Endothelial cell of umbilical vein (primary cell): ENCODE data around the gene CHD5. TPM values are rescaled to one million over a fixed set of nuclear protein-coding genes. Genes with fewer than 3 reads are reported as not detected.

Experiments
- BruUV-seq: library from RNA; stranded (reverse); fragments of 400-500 nt; replicated peaks from 2 replicates; lab custom pipeline; 2021; lab: Mats Ljungman, UMichigan
- CTCF ChIA-PET: fragments of 300-600, 350-600 bp; sonication (Branson Sonifier 250); formaldehyde crosslinking; loops from one replicate; lab custom pipeline; 2021; ENCODE audit warnings: antibody characterized with exemption, inconsistent platforms; lab: Charles Lee
- POLR2A ChIA-PET: fragments of 300-600, 350-600 bp; sonication (Branson Sonifier 250); formaldehyde crosslinking; loops from one replicate; lab custom pipeline; 2021; ENCODE audit warnings: antibody characterized with exemption, inconsistent platforms; lab: Charles Lee
- DNase-seq: peaks from one replicate; pipeline ENCODE4 v3.0.0-alpha.2; 2011; ENCODE audit warnings: low read depth, low spot score
- FAIRE-seq: peaks from 2 replicates; lab custom pipeline; 2011; peaks lifted over from hg19 to GRCh38; lab: Jason Lieb, UNC
- H2AFZ ChIP-seq: 2 replicates; pipeline ENCODE4 v1.6.0; 2012; ENCODE audit warnings: low read depth, low read length, control low read depth, inconsistent platforms
- H3K27ac ChIP-seq: 2 replicates; pipeline ENCODE4 v1.5.1; 2011; ENCODE audit warnings: low read depth, mild to moderate bottlenecking, control low read depth, low read length, moderate library complexity; ENCODE audit not compliant: insufficient read depth
- H3K27me3 ChIP-seq, 2 experiments: 2 replicates each; pipeline versions ENCODE4 v1.6.0 to v1.6.1; 2011; ENCODE audit warnings: low read length in 2 of 2, mixed read lengths in 1 of 2; ENCODE audit not compliant: control insufficient read depth in 2 of 2, insufficient read depth in 2 of 2
- H3K36me3 ChIP-seq, 2 experiments: 2 replicates in 1 of 2; 3 replicates in 1 of 2; pipeline ENCODE4 v1.5.1; 2011; ENCODE audit warnings: low read length in 2 of 2, mild to moderate bottlenecking in 1 of 2, moderate library complexity in 1 of 2; ENCODE audit not compliant: control insufficient read depth in 2 of 2, insufficient read depth in 2 of 2; ENCODE audit errors: extremely low read depth in 1 of 2
- H3K4me1 ChIP-seq: 3 replicates; pipeline ENCODE4 v1.5.1; 2011; ENCODE audit warnings: mild to moderate bottlenecking, low read length; ENCODE audit not compliant: control insufficient read depth, insufficient read depth; ENCODE audit errors: extremely low read depth
- H3K4me2 ChIP-seq: 2 replicates; pipeline ENCODE4 v1.6.1; 2011; ENCODE audit warnings: low read length, control low read depth, mixed read lengths; ENCODE audit not compliant: insufficient read depth
- H3K4me3 ChIP-seq, 3 experiments: fragments of 200-600 bp in 1 of 3; sonication (generic), shearing (Covaris generic) in 1 of 3; replicated peaks in 1 of 3; 2 replicates each; pipeline ENCODE4 v1.5.1; 2011 to 2016; ENCODE audit warnings: control low read depth in 3 of 3, low read length in 3 of 3, mild to moderate bottlenecking in 2 of 3, inconsistent platforms in 1 of 3, low read depth in 1 of 3, moderate library complexity in 1 of 3; ENCODE audit not compliant: insufficient read depth in 1 of 3
- H3K79me2 ChIP-seq: 2 replicates; pipeline ENCODE4 v1.6.0; 2012; ENCODE audit warnings: low read length, inconsistent platforms; ENCODE audit not compliant: control insufficient read depth, insufficient read depth
- H3K9ac ChIP-seq: replicated peaks from 2 replicates; pipeline ENCODE3; 2011; ENCODE audit warnings: low read length, control low read depth; ENCODE audit not compliant: insufficient read depth; ENCODE audit errors: extremely low read depth
- H3K9me1 ChIP-seq: replicated peaks from 3 replicates; pipeline ENCODE4 v1.6.0; 2011; ENCODE audit warnings: mild to moderate bottlenecking, low read length; ENCODE audit not compliant: control insufficient read depth, insufficient read depth; ENCODE audit errors: extremely low read depth
- H3K9me3 ChIP-seq: replicated peaks from 2 replicates; pipeline ENCODE4 v1.5.1; 2012; ENCODE audit warnings: low read length, inconsistent platforms; ENCODE audit not compliant: control insufficient read depth, insufficient read depth
- H4K20me1 ChIP-seq: replicated peaks from 2 replicates; pipeline ENCODE3; 2011; ENCODE audit warnings: mild to moderate bottlenecking, low read length; ENCODE audit not compliant: control insufficient read depth, insufficient read depth; ENCODE audit errors: extremely low read depth
- EZH2 ChIP-seq: IDR thresholded peaks from 2 replicates; pipeline ENCODE4 v1.6.1; 2012; ENCODE audit warnings: borderline replicate concordance, low read depth, mild to moderate bottlenecking, moderate library complexity, low read length, inconsistent platforms; ENCODE audit not compliant: severe bottlenecking
- FOS ChIP-seq: IDR thresholded peaks from 2 replicates; pipeline ENCODE4 v1.6.1; 2011; ENCODE audit warnings: mild to moderate bottlenecking, low read length, moderate library complexity, borderline replicate concordance; ENCODE audit not compliant: insufficient read depth
- JUN ChIP-seq: IDR thresholded peaks from 2 replicates; pipeline ENCODE4 v1.6.1; 2011; ENCODE audit warnings: borderline replicate concordance, low read depth; ENCODE audit not compliant: insufficient read length, insufficient read depth
- POLR2A ChIP-seq: IDR thresholded peaks from 2 replicates; pipeline ENCODE4 v1.6.1; 2012; ENCODE audit warnings: low read depth, mild to moderate bottlenecking, control low read depth, low read length
- dilution Hi-C: fragments of 300-500 bp; cut with MboI; formaldehyde crosslinking; loops from one replicate; pipeline ENCODE4 v1.15.0; 2019; ENCODE audit warnings: low sequenced_read_pairs; ENCODE audit not compliant: extremely low pct_ligation_motif_present
- intact Hi-C: fragments of 100-400 bp; cut with micrococcal nuclease; formaldehyde crosslinking; loops from one replicate; pipeline ENCODE4 v1.10.0; 2022
- polyA plus RNA-seq, 4 experiments: library from polyadenylated mRNA; depleted of rRNA in 3 of 4; stranded (reverse) in 3 of 4; unstranded in 1 of 4; fragments of >200 nt; gene quantifications; 2 replicates each; pipeline versions ENCODE4 v1.2.1 to v1.2.3, GENCODE V29; 2011 to 2012; ENCODE audit warnings: missing spikeins in 1 of 4
- total RNA-seq: library from RNA; stranded (reverse); gene quantifications from 2 replicates; pipeline ENCODE4 v1.2.3, GENCODE V29; 2021
- TF ChIP-seq, protein P1 (sequence below), 2 donors: IDR thresholded peaks; 1 replicate in 1 of 2; 2 replicates in 1 of 2; pipeline ENCODE4 v1.5.1; 2011; ENCODE audit warnings: low read length in 2 of 2, mild to moderate bottlenecking in 2 of 2, moderate library complexity in 2 of 2, control low read depth in 1 of 2, inconsistent platforms in 1 of 2, low read depth in 1 of 2; ENCODE audit not compliant: insufficient read depth in 1 of 2; ENCODE audit errors: extremely low read depth in 1 of 2

Gene CHD5
- total and polyA plus RNA-seq, 2 donors (not counting 3 experiments of a cell fraction or from before 2014, with no cell fraction given) = 0.04 to 0.11 TPM

DNA sequence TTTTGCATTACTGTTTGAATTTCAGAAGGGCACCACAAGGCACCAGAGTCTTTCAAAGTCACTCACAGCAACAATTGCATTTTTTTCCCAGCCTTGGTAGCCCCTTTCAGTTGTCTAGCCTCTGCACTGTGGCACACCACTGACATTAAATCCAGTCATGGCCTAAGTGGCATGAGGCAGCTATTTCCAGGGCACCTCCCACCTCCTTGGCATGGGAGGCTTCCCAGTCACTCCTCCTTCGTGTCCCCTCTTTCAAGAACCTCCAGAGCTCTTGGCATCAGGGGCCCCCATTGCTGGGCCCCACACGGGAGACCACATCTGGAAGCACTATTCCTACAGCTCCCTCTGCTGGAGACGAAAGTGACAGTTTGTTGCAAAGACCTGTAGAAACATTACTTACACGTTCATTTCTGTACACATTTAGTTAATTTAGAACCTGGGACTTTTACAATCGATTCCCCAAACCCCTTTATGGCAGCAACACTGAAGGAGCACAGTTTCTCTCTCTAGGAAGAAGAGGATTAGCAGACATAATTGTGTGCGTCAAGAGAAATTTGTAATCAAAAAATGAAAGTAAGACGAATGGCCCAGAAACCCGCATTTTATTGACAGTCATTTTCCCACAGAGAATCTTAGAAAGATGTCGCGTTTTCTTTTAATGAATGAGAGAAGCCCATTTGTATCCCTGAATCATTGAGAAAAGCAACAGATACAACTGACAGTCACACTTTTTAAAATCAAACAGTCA, 5.7 kb upstream of the CHD5 start:
- intact Hi-C loops (loop anchor here (1.0 kb wide), 2 partner anchors 78 to 133 kb away; no protein-coding TSS in a partner anchor), dilution Hi-C loops (no loop called here)
- FAIRE-seq (peak; percentile 4), DNase-seq (peak; percentile 26)
- CTCF ChIA-PET = interaction anchor here (0.6 to 3.2 kb wide), 15 partner anchors 9 to 252 kb away, joined by 3 to 19 read pairs (median 5); partner anchors contain the start of gene RPL22
- Histone ChIP-seq H3K9me3 (no peaks in the 10 kb centered on the region), H3K4me1 (no peaks in the 10 kb centered on the region), H3K79me2 (peaks cover 27% of the 10 kb centered on the region), H3K4me3 (no peak overlapping the region), H3K27ac (no peak overlapping the region), H3K4me2 (no peak overlapping the region), H4K20me1 (peaks cover 9% of the 10 kb centered on the region), H3K36me3 (peaks cover 15 to 26% of the 10 kb centered on the region in 2 experiments), H2AFZ (no peak overlapping the region), H3K9ac (no peak overlapping the region), H3K27me3 (peaks cover 10 to 11% of the 10 kb centered on the region in 2 experiments), H3K9me1 (no peaks in the 10 kb centered on the region)
- TF ChIP-seq, protein P1, sequence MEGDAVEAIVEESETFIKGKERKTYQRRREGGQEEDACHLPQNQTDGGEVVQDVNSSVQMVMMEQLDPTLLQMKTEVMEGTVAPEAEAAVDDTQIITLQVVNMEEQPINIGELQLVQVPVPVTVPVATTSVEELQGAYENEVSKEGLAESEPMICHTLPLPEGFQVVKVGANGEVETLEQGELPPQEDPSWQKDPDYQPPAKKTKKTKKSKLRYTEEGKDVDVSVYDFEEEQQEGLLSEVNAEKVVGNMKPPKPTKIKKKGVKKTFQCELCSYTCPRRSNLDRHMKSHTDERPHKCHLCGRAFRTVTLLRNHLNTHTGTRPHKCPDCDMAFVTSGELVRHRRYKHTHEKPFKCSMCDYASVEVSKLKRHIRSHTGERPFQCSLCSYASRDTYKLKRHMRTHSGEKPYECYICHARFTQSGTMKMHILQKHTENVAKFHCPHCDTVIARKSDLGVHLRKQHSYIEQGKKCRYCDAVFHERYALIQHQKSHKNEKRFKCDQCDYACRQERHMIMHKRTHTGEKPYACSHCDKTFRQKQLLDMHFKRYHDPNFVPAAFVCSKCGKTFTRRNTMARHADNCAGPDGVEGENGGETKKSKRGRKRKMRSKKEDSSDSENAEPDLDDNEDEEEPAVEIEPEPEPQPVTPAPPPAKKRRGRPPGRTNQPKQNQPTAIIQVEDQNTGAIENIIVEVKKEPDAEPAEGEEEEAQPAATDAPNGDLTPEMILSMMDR (IDR thresholded peaks at IDR 0.05; ENCODE audit: extremely low read depth in 1 of 2, insufficient read depth in 1 of 2, low read depth in 1 of 2, low read length in 2 of 2) = peak; percentile 43 to 44
- TF ChIP-seq EZH2 (no peak), POLR2A (no peak)
- no TSS peak for BruUV-seq
- POLR2A ChIA-PET = no interaction called here

DNA sequence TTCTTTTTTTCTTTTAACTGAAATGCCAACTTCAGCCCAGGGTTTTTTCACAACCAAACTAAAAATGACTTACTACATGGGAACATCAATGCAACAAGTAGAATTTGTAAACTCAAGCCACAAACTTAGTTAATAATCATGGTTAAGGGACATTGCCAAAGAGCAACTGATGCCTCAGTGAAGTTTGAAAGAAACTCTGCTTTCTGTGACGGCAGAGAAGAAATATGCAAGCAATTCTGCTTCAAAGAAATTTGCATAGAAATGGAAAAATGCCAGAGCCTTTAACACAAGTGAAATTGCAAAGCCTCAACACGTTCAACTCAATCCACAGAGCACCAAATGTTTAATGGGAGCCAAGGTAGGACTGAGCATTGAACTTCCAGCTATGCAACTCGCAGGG, 5.0 kb upstream of the CHD5 start:
- ChIA-PET POLR2A (no interaction called here), CTCF (interaction anchor here (0.6 to 3.2 kb wide), 15 partner anchors 8 to 253 kb away, joined by 3 to 19 read pairs (median 5); partner anchors contain the start of gene RPL22)
- peaks cover 11 to 25% of the 10 kb centered on the region in 2 experiments for H3K36me3 ChIP-seq
- H3K9me1 ChIP-seq = no peaks in the 10 kb centered on the region
- no peak overlapping the region for H3K9ac ChIP-seq
- no peak overlapping the region for H3K27ac ChIP-seq
- no peak overlapping the region for H3K4me2 ChIP-seq
- no peaks in the 10 kb centered on the region for H3K4me1 ChIP-seq
- no peaks in the 10 kb centered on the region for H3K9me3 ChIP-seq
- no peak for TF ChIP-seq JUN
- TF ChIP-seq FOS = no peak
- TF ChIP-seq, protein P1 (IDR thresholded peaks at IDR 0.05; ENCODE audit: extremely low read depth in 1 of 2, insufficient read depth in 1 of 2, low read depth in 1 of 2, low read length in 2 of 2) = no peak
- H3K79me2 ChIP-seq = peaks cover 20% of the 10 kb centered on the region
- H2AFZ ChIP-seq = no peak overlapping the region
- no peak overlapping the region for H3K4me3 ChIP-seq
- dilution Hi-C loops = no loop called here
- intact Hi-C loops = loop anchor here (1.0 kb wide), 2 partner anchors 77 to 132 kb away; no protein-coding TSS in a partner anchor
- BruUV-seq = no TSS peak
- FAIRE-seq = no peak
- no peak for DNase-seq
- peaks cover 14 to 17% of the 10 kb centered on the region in 2 experiments for H3K27me3 ChIP-seq
- peaks cover 7% of the 10 kb centered on the region for H4K20me1 ChIP-seq
